AG09309 (cell line): Measurements from ENCODE around the gene RPS4Y2.

Experiments
- DNase-seq: peaks from one replicate; pipeline ENCODE4 v3.0.0-alpha.2; 2010; ENCODE audit warnings: low read depth
- H3K4me3 ChIP-seq: 2 replicates; pipeline ENCODE4 v1.5.1; 2011; ENCODE audit warnings: mild to moderate bottlenecking, low read depth, low read length, moderate library complexity; ENCODE audit not compliant: control insufficient read depth
- TF ChIP-seq, protein P1 (sequence below): IDR thresholded peaks from 2 replicates; pipeline ENCODE4 v1.5.1; 2011; ENCODE audit warnings: mild to moderate bottlenecking, low read depth, low read length, inconsistent platforms; ENCODE audit not compliant: insufficient read depth, control insufficient read depth; ENCODE audit errors: missing control alignments

RPS4Y2 gene

DNA sequence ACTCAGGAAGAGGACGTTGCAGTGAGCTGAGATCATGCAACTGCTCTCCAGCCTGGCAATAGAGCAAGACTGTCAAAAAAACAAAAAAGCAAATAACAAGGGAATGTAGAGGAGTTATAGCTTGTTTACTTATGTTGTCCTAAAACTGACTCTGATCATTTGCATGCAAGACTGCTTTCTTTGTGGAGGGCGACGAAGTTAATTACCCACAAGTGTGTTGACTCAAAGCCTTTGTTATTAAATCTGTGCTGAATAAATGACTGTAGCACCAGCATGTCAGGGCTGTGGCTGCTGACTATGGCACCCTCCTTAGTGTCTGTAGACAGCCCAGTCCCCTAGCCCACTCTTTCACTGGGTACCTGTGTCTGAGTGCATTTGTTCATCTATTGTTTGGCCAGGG lies 50.3 kb downstream of the RPS4Y2 start:
- no peak for DNase-seq
- TF ChIP-seq, protein P1, sequence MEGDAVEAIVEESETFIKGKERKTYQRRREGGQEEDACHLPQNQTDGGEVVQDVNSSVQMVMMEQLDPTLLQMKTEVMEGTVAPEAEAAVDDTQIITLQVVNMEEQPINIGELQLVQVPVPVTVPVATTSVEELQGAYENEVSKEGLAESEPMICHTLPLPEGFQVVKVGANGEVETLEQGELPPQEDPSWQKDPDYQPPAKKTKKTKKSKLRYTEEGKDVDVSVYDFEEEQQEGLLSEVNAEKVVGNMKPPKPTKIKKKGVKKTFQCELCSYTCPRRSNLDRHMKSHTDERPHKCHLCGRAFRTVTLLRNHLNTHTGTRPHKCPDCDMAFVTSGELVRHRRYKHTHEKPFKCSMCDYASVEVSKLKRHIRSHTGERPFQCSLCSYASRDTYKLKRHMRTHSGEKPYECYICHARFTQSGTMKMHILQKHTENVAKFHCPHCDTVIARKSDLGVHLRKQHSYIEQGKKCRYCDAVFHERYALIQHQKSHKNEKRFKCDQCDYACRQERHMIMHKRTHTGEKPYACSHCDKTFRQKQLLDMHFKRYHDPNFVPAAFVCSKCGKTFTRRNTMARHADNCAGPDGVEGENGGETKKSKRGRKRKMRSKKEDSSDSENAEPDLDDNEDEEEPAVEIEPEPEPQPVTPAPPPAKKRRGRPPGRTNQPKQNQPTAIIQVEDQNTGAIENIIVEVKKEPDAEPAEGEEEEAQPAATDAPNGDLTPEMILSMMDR, result no peak
- H3K4me3 ChIP-seq, result no peak overlapping the region

DNA sequence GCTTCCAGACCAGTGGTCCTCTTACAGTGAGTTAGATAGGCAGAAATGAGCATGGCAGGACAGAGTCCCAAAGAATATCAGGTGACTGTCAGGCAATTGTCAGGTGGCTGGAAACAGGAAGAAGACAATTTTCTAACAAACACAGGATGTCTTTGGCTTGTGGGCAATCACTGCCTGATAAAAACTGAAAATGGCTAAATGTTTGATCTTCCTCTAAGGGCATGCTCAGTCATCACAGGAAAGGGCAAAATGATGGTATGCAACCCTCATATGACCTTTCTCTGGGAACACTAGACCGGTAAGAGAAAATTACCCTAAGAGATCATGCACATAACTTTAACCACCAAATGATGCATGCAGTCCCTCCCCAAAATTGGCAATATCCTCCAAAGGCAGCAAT lies 57.6 kb downstream of the RPS4Y2 start:
- TF ChIP-seq, protein P1, result no peak
- H3K4me3 ChIP-seq, result no peak overlapping the region
- DNase-seq, result no peak

DNA sequence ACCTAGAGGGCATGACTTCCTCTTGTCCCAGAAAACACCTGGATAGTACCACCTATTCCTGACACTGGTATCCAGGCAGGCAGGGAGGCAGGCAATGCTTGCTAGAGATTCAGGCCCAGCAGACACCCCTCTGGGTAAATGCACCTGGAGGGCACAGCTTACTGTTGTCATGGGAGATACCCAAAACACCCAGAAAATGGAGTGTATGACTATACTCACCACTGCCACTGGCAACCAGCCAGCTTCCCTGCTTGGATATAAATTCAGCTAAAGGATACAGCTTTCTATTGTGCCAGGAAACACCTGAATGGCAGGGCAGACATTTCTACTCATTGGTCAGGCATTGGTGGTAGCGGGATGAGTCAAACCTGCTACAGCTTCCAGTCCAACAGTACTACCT lies 58.9 kb downstream of the RPS4Y2 start:
- no peak overlapping the region for H3K4me3 ChIP-seq
- DNase-seq, result no peak
- TF ChIP-seq, protein P1, result no peak

DNA sequence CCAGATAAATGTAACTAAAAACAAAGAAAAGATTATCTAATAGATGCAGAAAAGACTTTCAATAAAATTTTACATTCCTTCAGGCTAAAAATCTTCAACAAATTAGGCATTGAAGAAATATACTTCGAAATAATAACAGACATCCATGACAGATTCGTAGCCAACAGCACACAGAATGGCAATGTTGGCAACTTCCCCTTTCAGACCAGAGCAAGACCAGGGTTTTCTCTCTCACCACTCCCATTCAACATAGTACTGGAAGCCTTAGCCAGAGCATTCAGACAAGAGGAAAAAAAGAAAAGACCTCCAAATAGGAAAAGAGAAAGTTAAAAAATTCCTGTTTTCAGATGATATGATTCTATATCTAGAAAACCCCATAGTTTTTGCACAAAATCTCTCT lies 61.2 kb downstream of the RPS4Y2 start:
- H3K4me3 ChIP-seq, result no peak overlapping the region
- TF ChIP-seq, protein P1, result no peak
- no peak for DNase-seq
